ENCODE data around the gene HYAL3. TPM values are rescaled to one million over a fixed set of nuclear protein-coding genes. Genes with fewer than 3 reads are reported as not detected.

Gene HYAL3
- total RNA-seq, 2 donors from 2014 or later = 2.5 to 4.2 TPM

DNA sequence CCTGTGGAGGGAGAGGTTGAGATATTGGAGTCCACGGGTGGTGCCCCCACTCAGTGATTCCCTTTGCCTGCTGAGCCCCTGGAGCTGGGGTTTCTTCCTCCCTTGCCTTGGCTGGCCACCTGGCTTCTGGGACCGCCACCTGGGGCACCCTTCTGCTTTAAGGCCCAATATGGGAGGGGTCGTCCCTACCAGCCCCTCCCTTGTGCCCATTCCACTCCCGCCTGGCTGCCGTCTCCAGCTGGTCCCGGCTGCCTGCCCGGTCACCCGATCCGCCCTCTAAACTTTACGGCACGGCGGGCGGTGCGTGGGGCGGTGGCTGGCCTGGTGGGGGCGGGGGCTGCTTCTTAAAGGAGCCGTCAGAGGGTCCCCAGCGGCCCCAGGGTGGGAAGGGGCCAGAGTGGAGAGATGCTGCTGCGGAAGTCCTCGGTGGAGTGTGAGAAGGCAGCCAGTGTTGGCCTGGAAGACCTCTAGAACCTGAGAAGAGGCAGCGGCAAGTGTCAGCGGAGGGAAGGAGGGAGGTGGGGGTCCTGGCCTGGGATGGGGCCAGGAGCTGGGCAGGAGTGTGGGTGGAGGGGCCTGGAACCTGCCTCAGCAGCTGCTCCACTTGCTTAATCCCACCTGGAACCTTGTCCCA is 31.8 kb downstream of the HYAL3 start:
- Histone ChIP-seq H3K27me3 (no peaks in the 10 kb centered on the region), H3K27ac (peak overlapping the region; percentile 85), H3K9ac (ENCODE audit: low read depth in 2 of 2, low read length in 2 of 2) (peak overlapping the region; percentile 86 to 91), H3K36me3 (no peaks in the 10 kb centered on the region), H3K4me3 (peak overlapping the region; percentile 40), H3K4me1 (peaks cover 11% of the 10 kb centered on the region), H3K9me3 (no peaks in the 10 kb centered on the region)
- DNase-seq = peak; percentile 81
- intact Hi-C loops (cut with DNase I) = no loop called here
- TF ChIP-seq, protein P1, sequence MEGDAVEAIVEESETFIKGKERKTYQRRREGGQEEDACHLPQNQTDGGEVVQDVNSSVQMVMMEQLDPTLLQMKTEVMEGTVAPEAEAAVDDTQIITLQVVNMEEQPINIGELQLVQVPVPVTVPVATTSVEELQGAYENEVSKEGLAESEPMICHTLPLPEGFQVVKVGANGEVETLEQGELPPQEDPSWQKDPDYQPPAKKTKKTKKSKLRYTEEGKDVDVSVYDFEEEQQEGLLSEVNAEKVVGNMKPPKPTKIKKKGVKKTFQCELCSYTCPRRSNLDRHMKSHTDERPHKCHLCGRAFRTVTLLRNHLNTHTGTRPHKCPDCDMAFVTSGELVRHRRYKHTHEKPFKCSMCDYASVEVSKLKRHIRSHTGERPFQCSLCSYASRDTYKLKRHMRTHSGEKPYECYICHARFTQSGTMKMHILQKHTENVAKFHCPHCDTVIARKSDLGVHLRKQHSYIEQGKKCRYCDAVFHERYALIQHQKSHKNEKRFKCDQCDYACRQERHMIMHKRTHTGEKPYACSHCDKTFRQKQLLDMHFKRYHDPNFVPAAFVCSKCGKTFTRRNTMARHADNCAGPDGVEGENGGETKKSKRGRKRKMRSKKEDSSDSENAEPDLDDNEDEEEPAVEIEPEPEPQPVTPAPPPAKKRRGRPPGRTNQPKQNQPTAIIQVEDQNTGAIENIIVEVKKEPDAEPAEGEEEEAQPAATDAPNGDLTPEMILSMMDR (IDR thresholded peaks at IDR 0.05) = no peak

DNA sequence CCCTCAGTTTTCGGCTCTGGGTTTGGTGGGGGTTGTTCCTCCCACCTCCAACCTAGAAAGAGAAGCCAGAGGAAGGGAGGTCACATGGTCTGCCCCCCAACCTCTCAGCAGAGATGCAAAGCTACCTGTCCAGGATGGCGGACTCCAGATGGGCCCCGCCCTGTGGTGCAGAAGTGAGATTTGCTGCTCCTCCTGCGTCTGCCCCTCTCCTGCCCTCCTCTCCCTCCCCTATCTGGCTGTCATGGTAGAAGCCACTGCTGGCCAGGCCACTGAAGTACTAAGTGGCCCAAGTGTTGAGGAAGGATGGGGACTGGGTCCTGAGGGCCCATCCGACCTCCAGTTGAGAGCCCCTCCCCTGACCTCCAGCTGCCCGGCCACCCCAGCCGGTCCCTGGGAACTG is 32.4 kb downstream of the HYAL3 start:
- Histone ChIP-seq H3K9ac (ENCODE audit: low read depth in 2 of 2, low read length in 2 of 2) (peak overlapping the region; percentile 86 to 91), H3K4me3 (peak overlapping the region; percentile 40)
- no peak for DNase-seq

DNA sequence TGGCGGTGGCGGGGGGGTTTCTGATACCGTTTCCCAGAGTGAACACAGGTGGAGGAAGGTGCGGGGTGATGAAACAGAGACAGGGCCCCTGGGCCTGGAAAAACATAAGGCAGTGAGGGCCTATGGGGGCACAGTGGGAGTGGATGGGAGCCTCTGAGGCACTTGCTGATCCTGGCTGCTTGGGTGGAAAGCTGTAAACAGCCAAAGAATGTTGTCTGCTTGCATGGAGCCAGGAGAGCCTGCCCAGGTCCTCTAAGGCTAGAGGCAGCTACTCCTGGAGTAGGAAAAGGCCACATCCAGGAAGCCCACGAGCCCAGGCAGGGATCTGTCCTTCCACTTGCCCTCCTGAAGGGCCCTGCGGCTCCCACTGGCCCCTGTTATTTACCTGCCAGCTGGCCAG is 33.2 kb downstream of the HYAL3 start:
- H3K9ac ChIP-seq (ENCODE audit: low read depth in 2 of 2, low read length in 2 of 2) = peak overlapping the region; percentile 37 to 91
- H3K27ac ChIP-seq = peak overlapping the region; percentile 85
- no peaks in the 10 kb centered on the region for H3K27me3 ChIP-seq
- TF ChIP-seq, protein P1 (IDR thresholded peaks at IDR 0.05) = no peak
- no peaks in the 10 kb centered on the region for H3K36me3 ChIP-seq
- no peak overlapping the region for H3K4me3 ChIP-seq
- H3K4me1 ChIP-seq = peaks cover 11% of the 10 kb centered on the region
- intact Hi-C loops (cut with DNase I) = no loop called here
- DNase-seq = no peak
- H3K9me3 ChIP-seq = no peaks in the 10 kb centered on the region

More for the DNA sequence above, 32.4 kb downstream of the HYAL3 start:
- TF ChIP-seq, protein P1 (IDR thresholded peaks at IDR 0.05) = no peak
- Histone ChIP-seq H3K27me3 (no peaks in the 10 kb centered on the region), H3K4me1 (peaks cover 11% of the 10 kb centered on the region), H3K27ac (peak overlapping the region; percentile 85), H3K36me3 (no peaks in the 10 kb centered on the region), H3K9me3 (no peaks in the 10 kb centered on the region)
- intact Hi-C loops (cut with DNase I) = no loop called here

DNA sequence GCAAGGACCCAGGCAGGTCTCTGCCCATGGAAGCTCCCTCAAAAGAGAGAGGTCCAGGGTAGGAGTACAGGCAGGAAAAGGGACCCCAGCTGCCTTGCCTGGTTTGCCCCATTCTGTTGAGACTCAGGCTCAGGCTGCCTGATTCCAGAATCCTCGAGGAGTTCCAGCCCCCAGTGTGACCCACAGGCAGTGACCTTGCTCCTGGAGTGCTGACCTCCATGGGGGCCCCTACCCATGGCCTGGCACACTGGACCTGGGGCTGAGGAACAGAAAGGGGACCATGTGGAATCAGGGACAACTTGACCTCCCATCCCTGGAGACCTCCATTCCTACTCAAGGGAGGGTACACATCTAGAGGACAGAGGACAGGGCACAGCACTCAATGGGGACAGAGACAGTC is 33.6 kb downstream of the HYAL3 start:
- H3K9me3 ChIP-seq = no peaks in the 10 kb centered on the region
- no peaks in the 10 kb centered on the region for H3K27me3 ChIP-seq
- H3K27ac ChIP-seq = peak overlapping the region; percentile 85
- peak overlapping the region; percentile 16 to 32 for H3K9ac ChIP-seq (ENCODE audit: low read depth in 2 of 2, low read length in 2 of 2)
- H3K4me1 ChIP-seq = peaks cover 11% of the 10 kb centered on the region
- no peak for DNase-seq
- H3K36me3 ChIP-seq = no peaks in the 10 kb centered on the region
- H3K4me3 ChIP-seq = no peak overlapping the region
- TF ChIP-seq, protein P1 (IDR thresholded peaks at IDR 0.05) = no peak
- intact Hi-C loops (cut with DNase I) = no loop called here

DNA sequence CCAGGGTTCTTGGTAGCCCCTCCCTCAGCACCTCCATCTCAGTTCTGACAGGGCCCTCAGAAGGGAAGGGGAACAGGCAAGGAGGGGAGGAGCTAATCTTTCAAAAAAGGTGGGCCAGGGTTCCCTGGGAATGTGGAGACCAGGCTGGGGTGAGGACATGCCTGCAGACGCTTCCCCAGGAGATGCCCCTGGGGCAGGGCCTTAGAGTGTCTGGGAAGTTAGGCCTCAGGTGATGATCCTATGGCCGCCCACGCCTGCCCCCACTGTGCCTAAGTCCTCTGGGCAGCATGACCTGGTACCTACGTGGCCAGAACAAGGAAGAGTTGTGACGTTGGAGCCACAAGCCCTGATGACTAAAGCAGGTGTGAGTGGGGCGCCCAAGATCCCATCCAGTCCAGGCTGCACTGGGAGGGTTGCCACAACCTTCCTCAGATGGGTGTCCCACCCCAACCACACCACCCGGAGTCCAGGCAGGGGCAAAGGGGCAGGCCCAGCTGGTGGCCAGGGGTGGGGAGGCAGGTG is 34.2 kb downstream of the HYAL3 start:
- Histone ChIP-seq H3K4me3 (no peak overlapping the region), H3K4me1 (peaks cover 11% of the 10 kb centered on the region), H3K36me3 (no peaks in the 10 kb centered on the region), H3K9me3 (no peaks in the 10 kb centered on the region), H3K9ac (ENCODE audit: low read depth in 2 of 2, low read length in 2 of 2) (peak overlapping the region; percentile 16 to 32), H3K27me3 (no peaks in the 10 kb centered on the region), H3K27ac (peak overlapping the region; percentile 85)
- intact Hi-C loops (cut with DNase I) = no loop called here
- TF ChIP-seq, protein P1 (IDR thresholded peaks at IDR 0.05) = no peak
- DNase-seq = no peak

All from colonic mucosa (tissue), 4 donors.